GM21737 (cell line): ENCODE results near the gene GTF2E1.
A peak's percentile ranks its signal among the peaks of the same experiment; 100 is the strongest.
"Not testable (repeated sequence)": the region's sequence is repeated elsewhere in the genome, so short reads cannot be mapped to it uniquely, and the experiment has no call there.

Experiments used
- ATAC-seq: cut with Tn5 transposase; IDR thresholded peaks from one replicate; pipeline ENCODE4 v1.9.1; 2021; ENCODE audit warnings: mild to moderate bottlenecking, moderate library complexity; ENCODE audit not compliant: unreplicated experiment

GTF2E1 gene

DNA sequence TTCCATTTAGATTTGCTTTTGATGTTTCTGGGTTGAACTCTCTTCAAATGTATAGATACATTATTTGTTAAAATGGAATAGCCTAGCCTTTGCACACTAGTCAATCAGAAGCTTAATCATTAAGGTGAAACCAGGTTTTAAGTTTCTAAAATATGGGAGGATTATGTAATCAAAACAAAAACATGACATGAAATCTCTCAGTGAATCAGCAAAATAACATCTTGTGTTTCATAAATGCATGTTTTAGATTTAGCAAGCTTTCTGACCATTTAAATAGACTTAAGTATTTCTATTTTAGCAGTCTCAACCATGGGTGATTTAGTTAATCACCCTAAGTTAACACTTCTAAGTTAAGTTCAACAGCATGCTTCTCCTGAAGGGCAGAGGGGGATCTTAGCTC, 11.3 kb downstream of the GTF2E1 start:
- ATAC-seq: no peak

GRCh38 chr3:120756061-120756460, 13.5 kb downstream of the GTF2E1 start:
- no peak for ATAC-seq

DNA sequence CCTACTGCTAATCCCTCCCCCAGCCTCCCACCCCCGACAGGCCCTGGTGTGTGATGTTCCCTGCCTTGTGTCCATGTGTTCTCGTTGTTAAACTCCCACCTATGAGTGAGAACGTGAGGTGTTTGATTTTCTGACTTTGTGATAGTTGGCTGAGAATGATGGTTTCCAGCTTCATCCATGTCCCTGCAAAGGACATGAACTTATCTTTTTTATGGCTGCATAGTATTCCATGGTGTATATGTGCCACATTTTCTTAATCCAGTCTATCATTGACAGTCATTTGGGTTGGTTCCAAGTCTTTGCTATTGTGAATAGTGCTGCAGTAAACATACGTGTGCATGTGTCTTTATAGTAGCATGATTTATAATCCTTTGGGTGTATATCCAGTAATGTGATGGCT, 16.0 kb downstream of the GTF2E1 start:
- ATAC-seq: not testable (repeated sequence)

DNA sequence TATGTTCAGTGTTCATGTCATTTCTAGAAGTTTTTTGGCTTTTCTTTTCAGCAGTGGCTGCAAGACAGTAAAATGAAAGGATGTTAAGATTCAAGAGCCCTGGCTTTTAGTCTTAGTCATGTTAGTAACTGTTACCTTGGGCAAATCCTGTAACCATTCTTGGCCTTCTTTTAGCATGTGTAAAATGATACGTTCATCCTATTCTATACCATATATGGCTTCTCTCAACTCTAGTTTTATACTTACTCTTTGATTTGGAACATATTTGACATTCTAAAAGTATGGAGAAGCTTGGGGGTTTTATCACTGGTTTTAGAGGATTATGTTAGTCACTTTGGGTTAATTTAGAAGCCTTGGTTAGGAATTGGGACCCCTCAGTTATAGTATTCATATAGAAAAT, 20.1 kb downstream of the GTF2E1 start:
- no peak for ATAC-seq

- ATAC-seq: peak; percentile 85
These were observed 21.1 kb downstream of the GTF2E1 start for GRCh38 chr3:120763601-120764000.

DNA sequence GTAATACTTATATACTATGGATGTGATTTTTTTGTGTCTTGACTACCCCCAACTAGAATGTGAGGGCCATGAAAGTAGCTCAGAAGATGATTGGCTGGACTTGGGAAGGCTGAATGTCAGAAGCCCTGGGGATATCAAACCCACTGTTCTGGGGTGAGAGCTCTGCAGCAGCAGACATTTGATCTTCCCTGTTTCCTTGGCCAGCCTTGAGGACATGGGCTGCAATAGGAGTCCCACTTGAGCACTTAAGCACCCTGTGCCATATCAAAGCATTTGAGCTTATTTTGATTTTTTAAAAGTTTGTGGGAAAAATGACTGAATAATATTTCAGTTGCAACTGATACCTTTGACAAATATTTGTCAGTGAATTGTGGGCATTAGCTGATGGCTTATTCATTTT, 21.7 kb downstream of the GTF2E1 start:
- no peak for ATAC-seq

DNA sequence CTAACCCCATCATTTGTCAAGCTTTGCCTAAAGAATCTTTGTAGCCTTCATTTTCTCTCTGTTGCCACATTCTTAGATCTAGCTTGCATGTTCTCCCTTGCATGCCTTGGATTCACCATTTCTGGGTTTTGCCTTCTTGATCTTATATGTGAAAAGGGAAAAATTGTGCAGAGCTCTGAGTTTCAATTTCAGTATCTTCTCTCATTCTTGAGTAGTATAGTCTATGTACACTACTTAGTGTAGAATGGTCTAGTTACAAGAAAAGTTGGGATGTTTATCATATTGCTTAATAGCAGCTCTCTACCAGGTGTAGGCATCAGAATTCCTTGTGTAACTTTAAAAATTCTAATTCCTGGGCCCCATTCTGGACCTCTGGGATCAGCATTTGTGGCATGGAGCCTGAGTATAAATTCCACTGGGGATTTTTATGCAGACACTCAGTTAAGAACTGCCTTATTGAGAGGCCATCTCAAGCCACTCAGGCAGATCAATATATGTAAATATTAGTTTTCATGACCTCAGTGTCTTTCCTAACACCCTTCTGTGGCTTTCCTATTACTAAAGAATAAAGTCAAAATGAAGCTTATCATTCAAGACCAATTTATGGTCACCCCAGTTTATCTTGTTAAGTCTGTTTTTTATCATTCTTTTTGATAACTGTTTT, 23.4 kb downstream of the GTF2E1 start:
- ATAC-seq: peak; percentile 43

DNA sequence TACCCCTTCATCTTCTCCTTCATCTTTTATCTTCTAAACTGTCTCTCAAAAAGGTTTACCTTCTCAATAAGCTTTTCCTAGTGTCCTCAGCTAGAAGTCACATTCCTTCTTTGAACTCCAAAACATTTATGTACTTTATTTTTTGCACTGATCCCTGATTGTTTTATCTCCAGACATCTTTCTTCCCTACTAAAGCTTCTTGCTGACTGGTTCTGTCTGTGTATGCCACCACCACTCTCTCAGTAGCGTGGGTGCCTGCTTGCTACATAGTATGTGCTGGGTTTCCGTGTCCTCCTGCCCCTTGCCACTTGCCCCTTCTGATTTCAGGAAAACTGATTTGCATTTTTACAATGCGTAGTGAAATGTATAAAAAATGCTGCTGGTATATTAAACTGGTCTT, 24.0 kb downstream of the GTF2E1 start:
- no peak for ATAC-seq

GRCh38 chr3:120767106-120767505, 24.6 kb downstream of the GTF2E1 start:
- no peak for ATAC-seq

- no peak for ATAC-seq
These were observed 26.9 kb downstream of the GTF2E1 start for GRCh38 chr3:120769436-120769835.

DNA sequence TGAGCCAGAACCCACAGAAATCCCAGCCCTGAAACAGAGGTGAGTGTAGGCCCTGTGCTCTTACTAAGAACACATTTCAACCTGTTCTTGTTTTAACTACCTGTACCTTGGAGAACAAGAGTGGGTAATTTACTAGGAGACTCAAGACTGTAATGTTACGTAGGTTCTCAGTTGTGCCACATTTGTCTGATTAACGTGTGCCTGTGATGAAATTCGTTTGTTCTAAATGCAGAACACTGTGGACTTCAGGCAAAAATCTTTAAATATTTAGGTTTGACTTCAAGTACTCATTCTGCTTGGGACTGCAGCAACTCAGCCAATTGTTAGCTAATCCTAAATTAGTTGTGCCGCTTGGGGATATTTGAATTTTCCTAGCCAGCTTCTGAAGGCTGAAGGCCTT, 28.3 kb downstream of the GTF2E1 start:
- no peak for ATAC-seq

DNA sequence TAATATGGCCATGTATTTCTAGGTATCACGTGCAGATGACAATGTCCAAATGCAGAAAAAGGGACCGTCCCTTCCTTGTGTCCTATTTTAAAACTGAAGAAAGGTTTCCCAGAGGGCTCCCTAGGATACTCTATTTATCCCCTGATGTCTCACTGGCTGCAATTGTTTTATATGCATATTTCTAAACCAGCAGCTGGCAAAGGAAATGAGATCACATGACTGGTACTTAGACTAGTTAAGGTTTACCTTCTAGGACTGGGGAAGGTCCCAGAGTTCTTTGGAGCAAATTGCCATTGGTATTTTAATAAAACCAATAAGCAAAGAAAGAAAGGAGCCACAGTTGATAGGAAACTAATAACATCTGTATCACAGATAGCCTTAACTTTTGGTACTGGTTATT, 29.5 kb downstream of the GTF2E1 start:
- no peak for ATAC-seq

DNA sequence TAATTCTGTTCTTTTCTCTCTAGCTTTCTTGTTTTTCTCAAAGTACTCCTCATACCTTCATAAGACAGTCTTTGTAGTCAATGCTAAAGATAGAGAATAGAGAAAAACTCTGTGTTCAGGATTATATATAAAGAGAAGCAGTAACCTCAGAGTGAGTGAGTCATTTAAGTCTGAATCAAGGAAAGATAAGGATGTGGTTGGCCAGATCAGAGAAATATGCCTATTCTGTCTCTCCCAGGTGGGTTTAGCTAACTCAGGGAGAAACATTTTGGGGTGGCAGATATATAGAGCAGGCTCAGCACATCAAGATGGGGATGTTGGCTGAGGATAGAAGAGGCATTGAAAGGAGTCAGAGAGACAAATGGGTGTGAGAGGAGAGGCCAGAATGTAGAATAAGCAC, 31.4 kb downstream of the GTF2E1 start:
- peak; percentile 65 for ATAC-seq

DNA sequence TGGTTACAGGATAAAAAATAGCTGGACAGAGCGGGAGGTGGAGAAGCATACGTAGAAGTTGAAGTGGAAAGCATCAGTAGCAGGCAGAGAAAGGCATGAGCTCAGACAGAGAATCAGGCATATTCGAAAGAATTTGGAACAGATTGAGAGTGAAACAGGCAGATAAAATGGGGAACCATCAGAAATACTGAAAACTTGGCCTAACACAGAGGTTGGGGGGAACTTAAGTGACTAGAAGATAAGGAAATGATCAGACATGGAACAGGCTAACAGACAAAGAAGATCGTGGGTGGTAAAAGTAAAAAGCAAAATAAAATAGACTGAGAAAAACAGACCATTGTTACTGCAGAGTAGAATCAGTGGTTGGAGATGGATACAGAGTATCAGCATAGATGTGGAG, 32.9 kb downstream of the GTF2E1 start:
- no peak for ATAC-seq

DNA sequence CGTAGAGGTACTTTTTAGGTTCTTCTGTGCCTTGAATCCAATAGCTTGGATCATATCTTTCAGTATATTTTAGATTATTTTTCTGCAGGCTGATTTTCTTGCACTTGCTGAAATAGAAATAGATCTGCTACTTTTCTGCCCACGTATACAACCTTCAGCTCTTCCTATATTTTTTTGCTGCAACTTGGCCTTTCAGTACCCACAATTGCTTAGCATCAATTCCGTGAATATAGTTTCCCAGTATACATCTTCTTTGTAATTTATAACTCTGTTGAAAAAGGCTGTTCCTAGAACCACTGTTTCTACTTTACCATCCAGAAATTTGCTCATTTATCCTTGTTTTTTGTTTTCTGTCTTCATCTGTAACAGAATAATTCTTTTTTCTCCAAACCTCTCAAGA, 36.2 kb downstream of the GTF2E1 start:
- ATAC-seq: no peak

GRCh38 chr3:120780977-120781376, 38.4 kb downstream of the GTF2E1 start:
- ATAC-seq: peak; percentile 94

GRCh38 chr3:120785832-120786231, 43.3 kb downstream of the GTF2E1 start:
- peak; percentile 51 for ATAC-seq

DNA sequence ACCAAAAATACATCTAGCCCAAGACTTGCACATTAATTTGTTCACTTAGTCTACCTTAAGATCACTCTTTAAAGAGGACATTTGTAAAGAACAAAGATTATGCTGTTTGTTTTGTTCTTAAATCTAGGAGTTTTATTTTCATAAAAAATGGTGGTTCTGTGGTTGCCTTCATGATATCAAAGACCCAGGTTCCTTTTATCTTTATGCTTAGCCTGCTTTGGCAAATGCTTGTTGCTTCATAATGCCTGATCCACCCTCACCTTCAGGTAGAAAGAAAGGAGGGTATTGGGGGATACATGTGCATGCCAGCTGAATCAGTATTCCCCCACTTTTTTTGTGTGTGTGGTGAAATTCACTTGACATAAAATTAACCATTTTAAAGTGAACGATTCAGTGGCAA, 48.5 kb downstream of the GTF2E1 start:
- no peak for ATAC-seq

- ATAC-seq: no peak
These were observed 49.4 kb downstream of the GTF2E1 start for GRCh38 chr3:120791913-120792312.

GRCh38 chr3:120793601-120794000, 51.1 kb downstream of the GTF2E1 start:
- no peak for ATAC-seq

- ATAC-seq: peak; percentile 90
These were observed 52.6 kb downstream of the GTF2E1 start for GRCh38 chr3:120795017-120795648.

DNA sequence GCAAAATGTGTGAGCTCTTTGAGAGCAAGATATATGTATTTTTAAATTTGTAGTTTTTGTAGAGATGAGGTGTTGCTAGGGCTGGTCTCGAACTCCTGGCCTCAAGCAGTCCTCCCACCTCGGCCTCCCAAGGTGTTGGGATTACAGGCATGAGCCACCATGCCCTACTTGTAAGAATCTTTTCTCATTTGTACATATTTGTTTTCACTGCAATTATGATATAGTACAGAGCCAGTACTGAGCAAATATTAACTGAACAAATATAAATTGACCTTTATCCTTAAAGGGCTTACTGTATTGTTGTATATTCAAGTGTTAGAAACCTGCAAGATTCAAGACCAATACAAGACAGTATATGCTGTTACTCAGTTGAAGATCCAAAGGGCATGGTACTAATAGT, 53.4 kb downstream of the GTF2E1 start:
- no peak for ATAC-seq

GRCh38 chr3:120796976-120797375, 54.4 kb downstream of the GTF2E1 start:
- ATAC-seq: no peak
